ENCODE results near the gene TMEM254.
"Not testable (repeated sequence)": the region's sequence is repeated elsewhere in the genome, so short reads cannot be mapped to it uniquely, and the experiment has no call there.

The TMEM254 gene

GRCh38 chr10:80077869-80078447 is 507 bp upstream of the TMEM254 start:
- no peak for DNase-seq (ENCODE audit: low spot score)

- no peak for DNase-seq (ENCODE audit: low spot score)
These were observed 851 bp downstream of the TMEM254 start for GRCh38 chr10:80079312-80079719.

- no peak for DNase-seq (ENCODE audit: low spot score)
These were observed 2.6 kb downstream of the TMEM254 start for GRCh38 chr10:80081026-80081425.

GRCh38 chr10:80081801-80082750 is 3.6 kb downstream of the TMEM254 start:
- no peak for DNase-seq (ENCODE audit: low spot score)

GRCh38 chr10:80090121-80090520 is 11.7 kb downstream of the TMEM254 start:
- DNase-seq (ENCODE audit: low spot score), result no peak

- no peak for DNase-seq (ENCODE audit: low spot score)
These were observed 15.8 kb downstream of the TMEM254 start for GRCh38 chr10:80094231-80094630.

GRCh38 chr10:80098272-80098671 is 19.8 kb downstream of the TMEM254 start:
- not testable (repeated sequence) for DNase-seq (ENCODE audit: low spot score)

- not testable (repeated sequence) for DNase-seq (ENCODE audit: low spot score)
These were observed 20.8 kb downstream of the TMEM254 start for GRCh38 chr10:80099295-80099694.

GRCh38 chr10:80100116-80100515 is 21.7 kb downstream of the TMEM254 start:
- no peak for DNase-seq (ENCODE audit: low spot score)

GRCh38 chr10:80100861-80101695 is 22.6 kb downstream of the TMEM254 start:
- no peak for DNase-seq (ENCODE audit: low spot score)

GRCh38 chr10:80104066-80104926 is 25.8 kb downstream of the TMEM254 start:
- DNase-seq (ENCODE audit: low spot score), result no peak

- no peak for DNase-seq (ENCODE audit: low spot score)
These were observed 30.2 kb downstream of the TMEM254 start for GRCh38 chr10:80108576-80109239.

GRCh38 chr10:80110986-80111385 is 32.5 kb downstream of the TMEM254 start:
- no peak for DNase-seq (ENCODE audit: low spot score)

- no peak for DNase-seq (ENCODE audit: low spot score)
These were observed 40.2 kb downstream of the TMEM254 start for GRCh38 chr10:80118669-80119068.

GRCh38 chr10:80122110-80122710 is 43.7 kb downstream of the TMEM254 start:
- DNase-seq (ENCODE audit: low spot score), result no peak

- DNase-seq (ENCODE audit: low spot score), result no peak
These were observed 44.3 kb downstream of the TMEM254 start for GRCh38 chr10:80122746-80123145.

- no peak for DNase-seq (ENCODE audit: low spot score)
These were observed 48.4 kb downstream of the TMEM254 start for GRCh38 chr10:80126876-80127275.

- DNase-seq (ENCODE audit: low spot score), result no peak
These were observed 53.0 kb downstream of the TMEM254 start for GRCh38 chr10:80131499-80131901.

GRCh38 chr10:80132299-80133139 is 54.1 kb downstream of the TMEM254 start, which contains the start of gene PLAC9:
Gene PLAC9 (plus strand): TSS chr10:80132730. CDS start chr10:80132763, 33 bp downstream.
- no peak for DNase-seq (ENCODE audit: low spot score)

Measured in hematopoietic multipotent progenitor cell treated with erythropoietin and hydrocortisone succinate and interleukin-3 and kit ligand, for 15 days (in vitro differentiated cells).